Measurements from ENCODE around the gene ANK2.
A peak's percentile ranks its signal among the peaks of the same experiment; 100 is the strongest.
"Not testable (repeated sequence)": the region's sequence is repeated elsewhere in the genome, so short reads cannot be mapped to it uniquely, and the experiment has no call there.

ANK2 gene

DNA sequence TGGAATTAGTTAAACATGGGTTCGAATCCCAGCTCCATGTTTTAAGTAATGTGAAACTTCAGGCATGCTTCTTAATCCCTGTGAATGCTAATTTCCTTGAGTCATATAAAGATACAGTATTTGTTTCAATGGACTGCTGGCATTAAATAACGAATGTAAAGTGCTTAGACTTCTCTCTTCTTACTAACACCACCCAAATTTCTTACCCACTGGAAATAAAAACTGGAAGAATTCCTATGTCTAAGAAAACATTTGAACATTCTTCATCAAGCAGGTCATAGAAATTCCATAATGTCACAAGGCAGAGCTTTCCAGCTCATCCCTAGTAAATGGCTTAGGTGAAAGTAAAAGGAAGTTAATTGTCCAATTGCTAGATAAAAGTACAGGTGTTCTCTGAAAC is 172.5 kb downstream of the ANK2 start:
- no peak for DNase-seq

DNA sequence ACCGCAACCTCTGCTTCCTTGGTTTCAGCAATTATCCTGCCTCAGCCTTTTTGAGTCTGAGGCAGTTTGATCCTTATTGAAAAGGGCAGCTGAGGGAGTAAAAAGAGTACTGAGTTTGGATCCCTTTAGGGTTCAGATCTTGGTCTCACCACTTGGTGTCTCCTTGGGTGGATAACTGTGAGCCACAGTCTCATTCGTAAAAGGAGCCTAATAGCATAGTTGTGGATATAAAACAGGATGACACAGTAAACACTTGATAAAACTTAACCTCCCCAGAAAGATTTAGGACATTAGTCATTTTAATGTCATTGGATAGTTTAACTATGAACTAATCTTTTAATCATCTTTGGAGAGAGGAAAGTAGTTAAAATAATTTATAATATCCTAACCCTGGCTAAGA is 173.0 kb downstream of the ANK2 start:
- no peak for DNase-seq

DNA sequence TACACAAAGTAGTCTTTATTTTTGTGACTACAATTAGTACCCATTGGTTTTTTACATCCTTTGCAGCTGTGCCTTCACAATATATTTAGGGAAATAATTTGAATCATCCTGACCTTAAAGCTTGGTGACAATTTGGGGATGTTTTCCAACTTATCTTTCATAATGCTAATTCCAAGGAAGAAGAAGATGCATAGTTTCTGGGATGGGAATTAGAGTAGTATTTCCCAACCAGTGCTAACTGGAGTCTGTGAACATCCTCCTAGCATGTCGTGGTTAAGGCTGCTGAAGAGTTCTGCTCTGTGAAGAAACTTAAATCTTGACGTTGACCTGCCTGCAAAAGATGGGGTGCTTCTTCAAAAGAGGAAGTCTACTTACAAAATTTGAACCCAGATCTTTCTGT is 173.5 kb downstream of the ANK2 start:
- no peak for DNase-seq

DNA sequence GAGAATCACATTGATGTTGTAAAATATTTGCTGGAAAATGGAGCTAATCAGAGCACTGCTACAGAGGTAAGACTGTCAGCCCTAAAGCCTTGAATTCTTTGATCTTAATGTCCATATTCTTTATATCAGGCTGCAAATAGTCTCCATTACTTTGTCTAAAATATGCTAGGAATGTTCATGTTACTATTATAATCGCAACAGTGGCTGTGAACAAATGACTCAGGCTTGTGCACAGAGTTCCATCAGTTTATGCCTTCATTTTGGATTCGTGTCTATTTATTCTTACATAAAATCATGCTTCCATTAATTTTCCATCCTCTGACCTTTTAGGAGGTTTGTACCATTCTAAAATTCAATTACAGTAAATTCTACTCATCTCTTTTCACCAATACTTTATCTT is 182.7 kb downstream of the ANK2 start:
- no peak for DNase-seq

DNA sequence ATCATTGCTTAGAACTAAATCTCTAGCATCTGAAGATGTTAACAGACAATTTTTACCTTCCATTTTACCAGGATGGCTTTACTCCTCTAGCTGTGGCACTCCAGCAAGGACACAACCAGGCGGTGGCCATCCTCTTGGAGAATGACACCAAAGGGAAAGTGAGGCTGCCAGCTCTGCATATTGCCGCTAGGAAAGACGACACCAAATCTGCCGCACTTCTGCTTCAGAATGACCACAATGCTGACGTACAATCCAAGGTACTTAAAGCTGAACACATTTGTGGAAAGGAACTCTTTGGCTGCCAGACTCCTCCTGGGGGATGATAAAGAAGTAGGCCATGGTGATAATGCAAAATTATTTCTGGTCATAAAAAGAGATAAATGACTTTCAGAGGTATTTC is 187.5 kb downstream of the ANK2 start:
- DNase-seq = no peak

DNA sequence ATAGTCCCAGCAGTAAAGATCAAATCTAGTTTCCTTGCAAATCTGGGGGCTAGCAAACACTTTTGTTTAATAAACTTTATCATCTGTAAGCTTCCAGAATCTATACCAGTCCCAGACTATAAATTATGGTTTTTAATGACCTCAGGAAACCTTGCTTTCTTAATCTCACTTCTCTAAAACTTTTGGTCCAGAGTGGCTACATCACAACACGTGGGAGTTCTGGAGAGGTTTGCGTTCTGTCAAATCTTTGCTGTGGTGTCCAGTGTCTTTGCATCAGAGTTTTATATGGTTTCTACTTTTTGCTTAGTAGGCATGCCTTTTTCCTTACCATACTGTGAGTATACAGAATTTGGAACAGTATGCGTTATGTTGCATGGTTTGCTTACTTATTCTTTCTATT is 193.9 kb downstream of the ANK2 start:
- no peak for DNase-seq

DNA sequence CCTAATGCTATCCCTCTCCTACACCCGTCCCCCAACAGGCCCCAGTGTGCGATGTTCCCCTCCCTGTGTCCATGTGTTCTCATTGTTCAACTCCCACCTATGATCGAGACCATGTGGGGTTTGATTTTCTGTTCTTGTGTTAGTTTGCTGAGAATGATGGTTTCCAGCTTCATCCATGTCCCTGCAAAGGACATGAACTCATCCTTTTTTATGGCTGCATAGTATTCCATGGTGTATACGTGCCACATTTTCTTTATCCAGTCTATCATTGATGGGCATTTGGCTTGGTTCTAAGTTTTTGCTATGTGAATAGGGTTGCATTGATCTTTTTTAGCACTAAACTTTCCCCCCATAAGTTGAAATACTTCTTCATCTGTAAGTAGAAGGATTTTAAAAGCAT is 195.3 kb downstream of the ANK2 start:
- not testable (repeated sequence) for DNase-seq

DNA sequence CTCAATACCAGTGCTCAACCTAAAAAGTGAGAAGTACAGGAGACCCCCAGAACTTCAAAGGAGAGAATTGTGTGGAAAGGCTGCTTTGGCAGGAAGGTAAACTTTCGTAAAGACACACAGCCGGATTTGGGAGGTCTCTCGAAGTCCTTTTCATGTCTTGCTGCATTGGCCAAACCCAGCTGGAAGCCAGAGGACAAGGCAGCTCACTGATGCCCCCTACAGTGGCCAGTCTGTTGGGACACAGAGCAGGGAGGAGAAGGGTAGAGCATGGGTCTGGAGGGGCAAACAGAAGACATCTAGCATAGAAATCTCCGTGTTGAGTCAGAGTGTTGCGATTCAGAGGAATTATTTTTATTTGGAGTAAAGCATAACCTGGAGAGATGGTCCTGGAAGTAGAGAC is 198.9 kb downstream of the ANK2 start:
- no peak for DNase-seq

DNA sequence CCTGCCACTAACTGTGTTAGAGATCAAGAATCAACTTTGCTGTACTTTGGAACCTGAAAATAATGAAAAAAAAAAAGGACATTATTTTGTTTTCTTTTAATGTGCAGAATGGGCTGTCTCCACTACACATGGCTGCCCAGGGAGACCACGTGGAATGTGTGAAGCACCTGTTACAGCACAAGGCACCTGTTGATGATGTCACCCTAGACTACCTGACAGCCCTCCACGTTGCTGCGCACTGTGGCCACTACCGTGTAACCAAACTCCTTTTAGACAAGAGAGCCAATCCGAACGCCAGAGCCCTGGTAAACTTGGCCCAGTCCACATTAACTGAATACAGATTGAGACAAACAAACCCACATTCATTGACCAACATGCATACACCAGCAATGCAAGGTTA is 206.2 kb downstream of the ANK2 start:
- no peak for DNase-seq

DNA sequence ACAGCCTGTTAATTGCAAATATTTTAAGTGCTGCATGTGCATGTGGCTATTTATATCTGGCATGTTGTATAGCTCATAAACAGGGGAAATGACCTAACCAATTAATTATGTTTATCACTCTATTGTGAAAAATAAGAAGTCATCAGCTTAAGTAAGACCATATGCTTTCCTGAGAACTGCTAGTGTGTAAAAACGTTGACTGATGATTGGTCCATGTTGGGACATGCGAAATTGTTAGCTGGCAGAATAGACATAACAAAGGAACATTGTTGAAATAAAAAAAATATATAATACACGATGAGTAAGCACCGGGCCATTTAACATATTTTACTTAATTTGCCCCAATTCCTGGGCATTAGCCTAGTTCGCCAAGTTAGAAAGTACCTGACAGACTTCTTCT is 207.5 kb downstream of the ANK2 start:
- no peak for DNase-seq

DNA sequence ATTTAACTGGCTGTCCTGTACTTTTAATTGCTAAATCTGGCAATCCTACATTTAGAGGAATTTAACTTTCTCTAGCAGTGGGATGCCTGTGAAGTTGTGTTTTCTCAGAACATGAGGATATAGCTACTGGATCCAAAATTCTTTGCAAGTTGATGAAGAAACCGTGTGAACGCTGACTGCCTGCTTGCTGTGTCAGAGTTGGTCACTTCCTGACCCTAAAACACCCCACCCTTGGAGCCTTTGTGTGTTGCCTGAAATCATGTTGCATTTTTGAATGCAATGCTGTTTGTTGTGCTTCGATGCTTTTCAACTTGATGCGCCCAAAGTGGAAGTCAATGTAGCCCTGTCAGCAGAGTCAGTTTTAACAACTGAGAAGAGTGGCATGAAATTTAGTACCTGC is 211.2 kb downstream of the ANK2 start:
- DNase-seq = no peak

DNA sequence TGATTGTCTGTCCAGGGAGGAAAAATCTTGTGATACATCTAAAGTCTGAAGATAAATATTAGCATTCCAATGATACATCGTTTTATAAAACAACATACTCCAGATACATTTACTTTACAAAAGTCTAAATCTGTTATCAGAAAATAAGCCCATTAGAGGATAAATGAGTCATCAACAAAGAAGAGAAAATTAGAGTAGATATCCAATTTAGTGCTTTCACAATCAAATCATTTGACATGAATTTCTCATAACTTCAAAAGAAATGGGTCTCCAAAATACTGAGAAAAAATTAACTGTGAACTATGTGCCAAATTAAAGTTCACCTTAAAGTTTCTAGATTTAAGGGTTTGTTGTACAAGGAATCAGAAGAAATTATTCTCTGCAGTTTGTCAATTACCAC is 213.8 kb downstream of the ANK2 start:
- DNase-seq = no peak

DNA sequence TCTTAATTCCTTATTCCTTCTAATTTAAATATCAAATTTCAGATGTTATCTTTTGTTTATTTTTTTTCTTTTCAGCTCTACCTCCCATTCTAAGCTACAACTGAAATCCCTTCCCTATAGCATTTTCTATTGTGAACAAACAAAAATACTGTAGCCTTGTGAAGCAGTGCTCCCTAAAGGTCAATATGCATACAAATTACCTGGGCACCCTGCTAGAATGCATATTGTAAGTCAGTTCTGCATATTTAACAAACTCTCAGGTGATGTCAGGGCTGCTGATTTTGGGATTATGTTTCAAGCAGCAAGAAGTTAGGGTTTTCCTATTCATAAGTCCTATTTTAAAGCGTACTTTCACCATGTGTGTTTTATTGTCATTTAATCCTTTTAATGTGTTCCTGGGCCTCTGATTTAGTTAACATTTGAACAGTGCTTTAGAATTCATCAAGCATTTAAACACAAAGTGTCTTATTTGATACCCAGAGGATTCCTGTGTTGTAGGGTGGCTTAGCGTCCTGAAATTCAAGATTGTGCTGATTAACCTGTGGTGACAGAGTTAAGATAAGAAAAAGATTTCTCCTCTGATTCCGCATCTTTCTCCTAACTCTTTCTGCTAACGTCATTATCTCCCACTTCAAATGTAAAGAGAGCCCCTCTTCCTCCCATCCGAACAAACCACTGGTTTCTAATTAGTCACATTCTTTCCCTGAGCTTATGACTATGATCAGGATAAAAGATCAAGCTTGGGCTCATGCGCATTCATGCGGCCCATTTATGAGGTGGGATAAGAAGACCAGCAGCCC is 221.3 kb downstream of the ANK2 start:
- no peak for DNase-seq

DNA sequence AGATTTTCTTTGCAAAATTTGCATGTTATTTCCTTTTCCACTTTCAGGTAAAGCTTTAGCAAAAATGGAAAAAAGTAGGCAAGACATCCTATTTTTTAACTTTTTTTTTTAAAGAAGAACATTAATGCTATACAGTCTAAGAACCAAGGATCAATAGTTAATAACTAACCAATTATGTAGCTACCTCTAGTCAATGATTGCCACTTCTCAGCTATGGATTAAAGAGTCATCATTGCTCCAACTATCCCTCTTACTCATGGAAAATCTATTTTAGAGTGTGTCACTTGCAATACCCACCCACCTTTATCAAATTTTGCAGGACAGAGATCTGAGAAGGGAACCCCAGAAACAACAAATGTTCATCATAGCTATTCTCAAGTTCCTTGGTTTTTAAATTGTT is 223.1 kb downstream of the ANK2 start:
- no peak for DNase-seq

DNA sequence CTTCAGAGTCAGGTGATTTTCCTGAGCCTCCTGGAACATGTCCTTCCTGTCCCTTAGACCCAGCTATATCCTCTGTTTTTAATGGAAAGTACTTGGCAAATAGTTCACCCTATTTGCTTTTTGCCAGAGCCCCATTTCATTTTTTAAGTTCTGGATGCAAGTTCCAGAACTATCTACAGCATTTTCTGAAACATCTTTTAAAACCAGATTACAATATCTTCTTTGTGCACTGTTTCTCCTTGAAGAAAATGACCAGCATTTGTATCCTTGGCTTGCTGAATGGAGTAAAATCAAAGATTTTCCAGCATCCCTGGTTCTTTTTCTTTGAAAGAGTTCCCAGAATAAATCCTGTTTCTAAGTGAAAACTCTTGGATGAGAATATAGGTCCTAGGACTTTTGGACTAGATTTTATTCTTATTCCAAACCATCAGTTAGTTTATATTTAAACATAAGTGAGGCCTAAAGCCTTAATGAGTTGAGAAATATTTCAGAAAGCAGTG is 224.3 kb downstream of the ANK2 start:
- no peak for DNase-seq

DNA sequence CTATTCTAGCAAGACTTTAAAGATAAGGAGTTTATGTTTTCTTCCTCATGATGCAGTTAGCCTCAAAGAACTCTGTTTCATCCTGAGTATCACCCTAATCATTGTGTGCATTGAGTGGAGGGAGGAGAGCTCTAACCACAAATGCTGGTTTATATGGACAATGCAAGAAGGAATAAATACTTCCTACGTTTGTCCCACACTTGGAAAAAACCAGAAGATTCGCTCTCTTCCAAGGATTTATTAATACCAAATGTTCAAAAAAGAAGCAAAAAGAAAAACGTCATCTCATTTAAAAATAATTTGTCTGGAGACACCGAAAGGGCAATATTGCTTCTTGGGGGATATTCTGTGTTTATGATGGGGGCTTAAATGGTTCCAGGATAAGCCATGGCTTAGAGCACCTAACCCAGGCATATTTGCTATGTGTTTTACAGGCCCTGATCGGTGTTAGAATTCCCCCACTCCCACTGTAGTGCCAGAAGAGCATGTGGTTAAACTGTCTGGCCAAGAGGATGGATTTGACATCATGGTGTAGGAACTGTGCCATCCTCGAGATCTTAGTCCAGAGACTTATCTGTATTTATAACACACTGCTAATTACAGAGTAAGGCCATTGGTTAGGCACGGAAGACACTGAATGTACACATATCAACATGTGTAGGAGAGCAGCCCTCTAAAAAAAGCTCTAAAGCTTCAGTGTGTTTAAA is 227.2 kb downstream of the ANK2 start:
- DNase-seq = no peak

DNA sequence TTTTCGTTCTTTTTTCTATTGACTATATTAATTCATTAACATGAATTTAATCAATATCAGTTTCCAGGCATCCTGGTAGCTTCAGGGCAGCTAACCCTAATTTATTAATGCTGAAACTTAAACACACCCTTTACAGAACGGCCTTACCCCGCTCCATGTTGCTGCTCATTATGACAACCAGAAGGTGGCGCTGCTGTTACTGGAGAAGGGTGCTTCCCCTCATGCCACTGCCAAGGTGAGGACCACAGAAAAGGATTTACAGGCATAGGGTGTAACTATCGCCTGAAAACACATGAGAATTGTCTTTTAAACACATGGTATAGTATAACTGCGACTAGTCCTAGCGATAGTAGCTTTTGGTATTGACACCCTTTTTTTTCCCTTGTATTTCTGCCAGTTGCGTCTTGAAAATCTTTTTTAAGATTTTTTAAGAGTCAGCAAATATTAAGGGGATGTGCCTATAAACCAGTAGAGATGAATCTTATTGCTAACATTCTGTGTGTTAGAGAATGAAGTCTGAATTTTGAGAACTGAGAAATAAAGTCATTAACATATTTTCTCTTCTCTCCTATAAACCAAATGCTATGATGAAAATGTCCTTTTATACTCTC is 229.0 kb downstream of the ANK2 start:
- peak; percentile 65 for DNase-seq

DNA sequence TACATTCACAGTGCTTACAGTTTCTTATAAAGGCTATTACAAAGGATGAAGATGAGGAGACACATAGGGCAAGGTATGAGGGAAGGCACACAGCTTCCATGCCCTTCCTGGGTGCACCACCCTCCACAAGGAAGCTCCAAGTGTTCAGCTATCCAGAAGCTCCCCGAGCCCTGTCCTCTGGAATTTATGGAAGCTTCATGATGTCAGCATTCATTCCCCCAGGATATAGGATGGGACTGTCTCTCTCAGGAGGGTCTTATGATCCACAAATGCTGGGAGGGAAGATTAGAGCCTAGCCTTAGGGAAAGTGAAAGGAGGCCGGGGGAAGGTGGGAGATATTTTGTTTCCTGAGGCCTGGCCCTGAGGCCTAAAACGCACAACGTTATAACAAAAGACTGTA is 236.0 kb downstream of the ANK2 start:
- no peak for DNase-seq

DNA sequence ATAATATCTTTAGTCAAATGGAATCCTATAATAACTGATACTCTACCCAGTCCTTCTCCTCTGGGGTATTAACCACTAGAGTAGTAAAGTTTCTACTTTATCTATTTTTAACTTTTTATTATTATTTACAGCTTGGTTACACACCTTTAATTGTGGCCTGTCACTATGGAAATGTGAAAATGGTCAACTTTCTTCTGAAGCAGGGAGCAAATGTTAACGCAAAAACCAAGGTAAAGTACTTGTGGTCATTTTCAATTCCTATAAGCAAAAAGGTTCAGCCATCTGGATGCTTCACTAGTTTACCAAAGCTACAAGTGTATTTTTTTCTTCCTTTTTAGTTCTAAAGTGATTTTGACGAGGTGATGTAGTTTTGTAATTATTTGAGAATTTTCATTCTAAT is 238.8 kb downstream of the ANK2 start:
- no peak for DNase-seq

DNA sequence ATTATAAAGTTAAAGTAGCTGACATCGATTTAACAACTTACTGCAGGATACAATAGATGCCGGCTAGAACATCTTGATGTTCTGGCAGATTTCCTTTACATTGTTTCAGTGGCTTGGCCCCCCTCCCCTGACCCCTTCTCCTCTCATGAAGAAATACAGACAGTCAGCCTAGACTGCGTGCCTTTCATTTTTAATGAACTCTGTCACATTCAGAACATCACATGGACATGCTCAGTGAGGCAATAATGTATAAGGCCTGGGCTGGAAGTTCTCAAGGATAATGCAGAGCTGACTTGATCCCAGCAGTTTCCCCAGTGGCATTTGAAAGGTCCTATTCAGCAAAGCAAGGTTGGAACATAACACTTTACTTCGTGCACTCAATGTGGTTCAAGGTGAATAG is 239.2 kb downstream of the ANK2 start:
- DNase-seq = no peak

DNA sequence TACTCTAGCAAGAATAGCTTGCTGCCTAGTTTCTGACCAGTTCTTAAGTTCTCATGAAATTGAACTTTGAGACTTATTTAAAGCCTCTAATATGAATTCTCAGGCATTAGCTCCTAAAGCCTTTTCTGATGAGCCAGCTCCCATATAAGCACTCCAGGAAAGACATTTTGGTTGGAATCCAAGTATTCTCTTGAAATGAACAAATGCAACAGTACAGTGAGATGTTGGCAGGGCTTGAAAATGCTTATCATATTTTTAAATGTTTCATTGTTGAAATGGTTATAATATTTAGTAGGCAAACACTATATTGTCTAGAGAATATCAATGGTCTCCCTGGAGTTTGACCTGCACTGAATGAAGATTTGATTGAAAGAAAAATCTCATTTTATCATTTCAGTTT is 240.3 kb downstream of the ANK2 start:
- DNase-seq = no peak

DNA sequence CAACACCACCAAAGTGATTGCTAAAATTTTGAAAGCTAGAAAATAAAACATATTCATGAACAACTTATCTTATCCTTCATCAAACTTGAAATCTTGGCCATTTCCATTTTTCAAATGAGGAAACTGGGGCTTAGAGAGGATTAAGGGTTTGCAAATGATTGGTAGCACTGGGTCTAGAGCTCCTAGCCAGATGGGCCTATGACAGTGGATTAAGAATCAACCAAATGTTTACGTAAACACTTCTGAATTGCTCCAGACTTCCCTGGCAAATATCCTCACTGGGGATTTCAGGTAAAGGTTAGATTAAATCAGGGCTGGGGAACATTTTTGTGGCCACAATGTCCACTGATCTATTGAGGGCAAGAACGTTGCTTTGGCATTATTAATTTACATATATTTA is 241.2 kb downstream of the ANK2 start:
- no peak for DNase-seq

DNA sequence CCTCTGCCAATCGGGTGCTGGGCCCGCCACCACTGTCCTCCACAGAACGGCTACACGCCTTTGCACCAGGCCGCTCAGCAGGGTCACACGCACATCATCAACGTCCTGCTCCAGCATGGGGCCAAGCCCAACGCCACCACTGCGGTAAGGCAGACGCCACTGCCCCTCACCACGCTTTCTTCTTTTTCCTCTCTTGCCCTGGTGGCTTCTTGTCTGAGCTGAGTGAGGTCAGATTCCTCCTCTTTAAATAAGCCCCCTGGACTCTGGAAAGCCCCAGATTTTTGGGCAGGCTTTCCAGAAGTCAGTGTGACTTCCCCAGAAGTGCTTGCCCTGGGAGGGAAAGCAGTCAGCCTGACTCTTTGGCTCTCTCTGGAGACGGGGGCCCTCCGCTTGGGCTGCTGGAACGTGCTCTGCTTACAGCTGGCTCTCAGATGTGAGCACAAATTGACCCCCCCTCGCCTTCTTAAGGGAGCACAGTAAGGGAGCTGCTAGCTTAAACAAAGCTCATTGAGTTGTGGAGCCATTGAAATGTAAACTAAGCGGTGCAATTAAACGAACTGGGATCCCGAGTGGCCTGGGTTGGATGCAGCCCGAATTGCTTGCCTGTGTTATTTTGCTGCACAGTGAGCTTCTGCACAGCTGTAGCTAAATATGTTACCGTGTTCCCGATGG is 243.1 kb downstream of the ANK2 start:
- no peak for DNase-seq
